Liver (tissue), 9 donors: ENCODE results near the gene OLFML2A. TPM values are rescaled to one million over a fixed set of nuclear protein-coding genes. Genes with fewer than 3 reads are reported as not detected.

Experiments
- DNase-seq: peaks from one replicate; pipeline ENCODE4 v3.0.0-alpha.2; 2017; ENCODE audit warnings: low spot score
- H3K27ac ChIP-seq, 2 donors: one replicate each; pipeline ENCODE4 v1.7.0; 2013; ENCODE audit warnings: inconsistent platforms in 2 of 2, low read length in 2 of 2, control low read depth in 1 of 2, low read depth in 1 of 2, mild to moderate bottlenecking in 1 of 2
- H3K27me3 ChIP-seq, 4 donors: one replicate each; pipeline versions ENCODE4 v1.6.1 to v1.7.0; 2013; ENCODE audit warnings: low read length in 3 of 4, inconsistent platforms in 1 of 4, mild to moderate bottlenecking in 1 of 4, moderate library complexity in 1 of 4; ENCODE audit not compliant: control insufficient read depth in 4 of 4, insufficient read depth in 4 of 4
- H3K36me3 ChIP-seq, 4 donors: one replicate each; pipeline versions ENCODE4 v1.6.1 to v1.7.0; 2013; ENCODE audit warnings: low read length in 3 of 4, mild to moderate bottlenecking in 3 of 4, low read depth in 1 of 4, moderate library complexity in 1 of 4; ENCODE audit not compliant: control insufficient read depth in 4 of 4, insufficient read depth in 3 of 4
- H3K4me1 ChIP-seq, 4 donors: one replicate each; pipeline versions ENCODE4 v1.6.1 to v1.7.0; 2013; ENCODE audit warnings: low read length in 3 of 4, mild to moderate bottlenecking in 3 of 4, moderate library complexity in 1 of 4; ENCODE audit not compliant: control insufficient read depth in 4 of 4, insufficient read depth in 4 of 4
- H3K4me3 ChIP-seq, 3 donors: one replicate each; pipeline versions ENCODE4 v1.6.1 to v1.7.0; 2013; ENCODE audit warnings: low read length in 3 of 3, control low read depth in 1 of 3, low read depth in 1 of 3, mild to moderate bottlenecking in 1 of 3
- H3K9ac ChIP-seq, 2 donors: one replicate each; pipeline ENCODE4 v1.7.0; 2013; ENCODE audit warnings: low read length in 2 of 2, mild to moderate bottlenecking in 2 of 2, moderate library complexity in 2 of 2, control low read depth in 1 of 2, low read depth in 1 of 2
- H3K9me3 ChIP-seq, 4 donors: one replicate each; pipeline versions ENCODE4 v1.6.1 to v1.7.0; 2013; ENCODE audit warnings: low read length in 3 of 4; ENCODE audit not compliant: control insufficient read depth in 4 of 4
- EGR1 ChIP-seq, 2 donors: IDR thresholded peaks; 2 replicates each; pipeline ENCODE4 v1.6.1; 2016 to 2018; ENCODE audit warnings: antibody characterized with exemption in 2 of 2, low read depth in 2 of 2
- FOXA1 ChIP-seq: IDR thresholded peaks from 2 replicates; pipeline ENCODE4 v1.6.1; 2016; ENCODE audit warnings: antibody characterized with exemption
- FOXA2 ChIP-seq: IDR thresholded peaks from 2 replicates; pipeline ENCODE4 v1.6.1; 2016; ENCODE audit warnings: antibody characterized with exemption
- GABPA ChIP-seq, 2 donors: IDR thresholded peaks in 1 of 2; conservative IDR thresholded peaks in 1 of 2; 2 replicates each; pipeline ENCODE4 v1.6.1; 2016; ENCODE audit warnings: antibody characterized with exemption in 2 of 2, mild to moderate bottlenecking in 1 of 2, moderate library complexity in 1 of 2
- HNF4A ChIP-seq, 2 donors: conservative IDR thresholded peaks; 2 replicates each; pipeline ENCODE4 v1.6.1; 2016; ENCODE audit warnings: antibody characterized with exemption in 2 of 2, mild to moderate bottlenecking in 2 of 2
- HNF4G ChIP-seq: IDR thresholded peaks from 2 replicates; pipeline ENCODE4 v1.6.1; 2016; ENCODE audit warnings: antibody characterized with exemption
- JUND ChIP-seq, 2 donors: IDR thresholded peaks; 2 replicates each; pipeline ENCODE4 v1.6.1; 2016; ENCODE audit warnings: antibody characterized with exemption in 2 of 2
- NR2F2 ChIP-seq: IDR thresholded peaks from 2 replicates; pipeline ENCODE4 v1.6.1; 2016; ENCODE audit warnings: antibody characterized with exemption
- RAD21 ChIP-seq, 2 donors: IDR thresholded peaks; 2 replicates each; pipeline ENCODE4 v1.6.1; 2016; ENCODE audit warnings: antibody characterized with exemption in 2 of 2, mild to moderate bottlenecking in 2 of 2
- REST ChIP-seq: IDR thresholded peaks from 2 replicates; pipeline ENCODE4 v1.6.1; 2016; ENCODE audit warnings: antibody characterized with exemption, mild to moderate bottlenecking
- RXRA ChIP-seq, 2 donors: IDR thresholded peaks; 2 replicates each; pipeline ENCODE4 v1.6.1; 2017 to 2018; ENCODE audit warnings: antibody characterized with exemption in 2 of 2, mild to moderate bottlenecking in 1 of 2
- SP1 ChIP-seq: IDR thresholded peaks from 2 replicates; pipeline ENCODE4 v1.6.1; 2018; ENCODE audit warnings: antibody characterized with exemption, mild to moderate bottlenecking
- TAF1 ChIP-seq: conservative IDR thresholded peaks from 2 replicates; pipeline ENCODE4 v1.6.1; 2016; ENCODE audit warnings: antibody characterized with exemption, mild to moderate bottlenecking
- YY1 ChIP-seq: IDR thresholded peaks from 2 replicates; pipeline ENCODE4 v1.6.1; 2016; ENCODE audit warnings: antibody characterized with exemption, mild to moderate bottlenecking
- WGBS: extraction: QIAGEN DNeasy Blood & Tissue Kit; methylation state at CpG from one replicate; pipeline ENCODE4 v1.1.7; 2013; 5-methylcytosine and 5-hydroxymethylcytosine counted together
- polyA plus RNA-seq, 2 donors: library from polyadenylated mRNA; stranded (reverse) in 1 of 2; unstranded in 1 of 2; fragments of 200-250 nt in 1 of 2; fragments of >200 nt in 1 of 2; fragmentation: Nextera tagmentation in 1 of 2; extraction: Ambion mirVana in 1 of 2; gene quantifications; one replicate each; pipeline versions ENCODE4 v1.2.1 to v1.2.3, GENCODE V29; 2013 to 2015
- total RNA-seq, 2 donors: library from RNA; depleted of rRNA; stranded (reverse); fragments of >200 nt; gene quantifications; one replicate each; pipeline ENCODE4 v1.2.3, GENCODE V29; 2014
- TF ChIP-seq, protein P1 (sequence below): IDR thresholded peaks from 2 replicates; pipeline ENCODE4 v1.6.1; 2016; ENCODE audit warnings: antibody characterized with exemption
- TF ChIP-seq, protein P2 (sequence below): fragments of 150-350 bp; IDR thresholded peaks from 2 replicates; pipeline ENCODE4 v1.5.1; 2017; ENCODE audit warnings: improper control_type of control experiment, low read depth, low read length; ENCODE audit not compliant: missing input control
- TF ChIP-seq, protein P3 (sequence below): IDR thresholded peaks from 2 replicates; pipeline ENCODE4 v1.6.1; 2016; ENCODE audit warnings: antibody characterized with exemption
- TF ChIP-seq, protein P4 (sequence below): IDR thresholded peaks from 2 replicates; pipeline ENCODE4 v1.6.1; 2016; ENCODE audit warnings: antibody characterized with exemption
- donor health status: healthy.
- donor health status: healthy.
- donor health status: healthy.
- donor health status: healthy.
- donor health status: healthy.

OLFML2A gene
- total and polyA plus RNA-seq, 4 donors = 0.15 to 1.1 (median 0.53) TPM

- Histone ChIP-seq H3K4me1 (peaks cover 0 to 19% (median 13%) of the 10 kb centered on the region in 4 donors), H3K4me3 (no peak overlapping the region), H3K27me3 (no peaks in the 10 kb centered on the region), H3K9ac (no peak overlapping the region), H3K9me3 (no peaks in the 10 kb centered on the region), H3K27ac (no peak overlapping the region), H3K36me3 (peaks cover 15 to 40% (median 25%) of the 10 kb centered on the region in 4 donors)
- TF ChIP-seq SP1 (no peak), YY1 (no peak), REST (no peak), RAD21 (IDR thresholded peaks at IDR 0.05) (no peak), FOXA2 (no peak), GABPA (IDR thresholded peaks at IDR 0.05 in 1 of 2, conservative IDR thresholded peaks at IDR 0.05 in 1 of 2) (no peak), RXRA (IDR thresholded peaks at IDR 0.05) (no peak), HNF4G (no peak), EGR1 (IDR thresholded peaks at IDR 0.05; ENCODE audit: low read depth in 2 of 2) (no peak), JUND (IDR thresholded peaks at IDR 0.05) (no peak), NR2F2 (no peak), TAF1 (no peak), HNF4A (conservative IDR thresholded peaks at IDR 0.05) (no peak), FOXA1 (no peak)
- TF ChIP-seq, protein P1, sequence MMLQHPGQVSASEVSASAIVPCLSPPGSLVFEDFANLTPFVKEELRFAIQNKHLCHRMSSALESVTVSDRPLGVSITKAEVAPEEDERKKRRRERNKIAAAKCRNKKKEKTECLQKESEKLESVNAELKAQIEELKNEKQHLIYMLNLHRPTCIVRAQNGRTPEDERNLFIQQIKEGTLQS = no peak
- TF ChIP-seq, protein P2, sequence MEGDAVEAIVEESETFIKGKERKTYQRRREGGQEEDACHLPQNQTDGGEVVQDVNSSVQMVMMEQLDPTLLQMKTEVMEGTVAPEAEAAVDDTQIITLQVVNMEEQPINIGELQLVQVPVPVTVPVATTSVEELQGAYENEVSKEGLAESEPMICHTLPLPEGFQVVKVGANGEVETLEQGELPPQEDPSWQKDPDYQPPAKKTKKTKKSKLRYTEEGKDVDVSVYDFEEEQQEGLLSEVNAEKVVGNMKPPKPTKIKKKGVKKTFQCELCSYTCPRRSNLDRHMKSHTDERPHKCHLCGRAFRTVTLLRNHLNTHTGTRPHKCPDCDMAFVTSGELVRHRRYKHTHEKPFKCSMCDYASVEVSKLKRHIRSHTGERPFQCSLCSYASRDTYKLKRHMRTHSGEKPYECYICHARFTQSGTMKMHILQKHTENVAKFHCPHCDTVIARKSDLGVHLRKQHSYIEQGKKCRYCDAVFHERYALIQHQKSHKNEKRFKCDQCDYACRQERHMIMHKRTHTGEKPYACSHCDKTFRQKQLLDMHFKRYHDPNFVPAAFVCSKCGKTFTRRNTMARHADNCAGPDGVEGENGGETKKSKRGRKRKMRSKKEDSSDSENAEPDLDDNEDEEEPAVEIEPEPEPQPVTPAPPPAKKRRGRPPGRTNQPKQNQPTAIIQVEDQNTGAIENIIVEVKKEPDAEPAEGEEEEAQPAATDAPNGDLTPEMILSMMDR = no peak
- TF ChIP-seq, protein P3, sequence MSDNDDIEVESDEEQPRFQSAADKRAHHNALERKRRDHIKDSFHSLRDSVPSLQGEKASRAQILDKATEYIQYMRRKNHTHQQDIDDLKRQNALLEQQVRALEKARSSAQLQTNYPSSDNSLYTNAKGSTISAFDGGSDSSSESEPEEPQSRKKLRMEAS = no peak
- TF ChIP-seq, protein P4, sequence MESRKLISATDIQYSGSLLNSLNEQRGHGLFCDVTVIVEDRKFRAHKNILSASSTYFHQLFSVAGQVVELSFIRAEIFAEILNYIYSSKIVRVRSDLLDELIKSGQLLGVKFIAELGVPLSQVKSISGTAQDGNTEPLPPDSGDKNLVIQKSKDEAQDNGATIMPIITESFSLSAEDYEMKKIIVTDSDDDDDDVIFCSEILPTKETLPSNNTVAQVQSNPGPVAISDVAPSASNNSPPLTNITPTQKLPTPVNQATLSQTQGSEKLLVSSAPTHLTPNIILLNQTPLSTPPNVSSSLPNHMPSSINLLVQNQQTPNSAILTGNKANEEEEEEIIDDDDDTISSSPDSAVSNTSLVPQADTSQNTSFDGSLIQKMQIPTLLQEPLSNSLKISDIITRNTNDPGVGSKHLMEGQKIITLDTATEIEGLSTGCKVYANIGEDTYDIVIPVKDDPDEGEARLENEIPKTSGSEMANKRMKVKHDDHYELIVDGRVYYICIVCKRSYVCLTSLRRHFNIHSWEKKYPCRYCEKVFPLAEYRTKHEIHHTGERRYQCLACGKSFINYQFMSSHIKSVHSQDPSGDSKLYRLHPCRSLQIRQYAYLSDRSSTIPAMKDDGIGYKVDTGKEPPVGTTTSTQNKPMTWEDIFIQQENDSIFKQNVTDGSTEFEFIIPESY = no peak
- 85% methylated on average over 9 of the region's 9 CpGs for WGBS
- no peak for DNase-seq
These were observed 81.6 kb downstream of the OLFML2A start for GRCh38 chr9:124858330-124859046.
